HCT116 (cell line): ENCODE results near the gene IFNLR1.

ENCODE experiments used
- CTCF ChIP-seq, 3 experiments: fragments of 200-600 bp in 1 of 3; sonication (generic) in 1 of 3; IDR thresholded peaks in 2 of 3; conservative IDR thresholded peaks in 1 of 3; 2 replicates each; pipeline ENCODE4 v1.5.1; 2012 to 2017; ENCODE audit warnings: low read depth in 2 of 3, low read length in 2 of 3, antibody characterized with exemption in 1 of 3, borderline replicate concordance in 1 of 3, control low read depth in 1 of 3, mild to moderate bottlenecking in 1 of 3, mixed read lengths in 1 of 3, mixed run types in 1 of 3, moderate library complexity in 1 of 3; ENCODE audit not compliant: insufficient read depth in 1 of 3
- EZH2 ChIP-seq: fragments of 200-600 bp; sonication (generic); IDR thresholded peaks from 2 replicates; pipeline ENCODE4 v1.6.1; 2017; ENCODE audit warnings: antibody characterized with exemption, mixed run types
- FOSL1 ChIP-seq: IDR thresholded peaks from 2 replicates; pipeline ENCODE4 v1.6.1; 2012; ENCODE audit warnings: low read depth
- POLR2A ChIP-seq: IDR thresholded peaks from 2 replicates; pipeline ENCODE4 v1.7.0; 2011; ENCODE audit warnings: borderline replicate concordance; ENCODE audit not compliant: insufficient read depth, insufficient read length; ENCODE audit errors: extremely low read depth
- REST ChIP-seq: IDR thresholded peaks from 2 replicates; pipeline ENCODE4 v1.6.1; 2012; ENCODE audit warnings: low read depth
- YY1 ChIP-seq: IDR thresholded peaks from 2 replicates; pipeline ENCODE4 v1.6.1; 2011; ENCODE audit warnings: low read length, low read depth, moderate library complexity, mild to moderate bottlenecking; ENCODE audit not compliant: insufficient replicate concordance; ENCODE audit errors: extremely low read depth
- ZBTB33 ChIP-seq: IDR thresholded peaks from 2 replicates; pipeline ENCODE4 v1.6.1; 2011; ENCODE audit warnings: mild to moderate bottlenecking, low read length, moderate library complexity; ENCODE audit not compliant: insufficient replicate concordance; ENCODE audit errors: extremely low read depth

GRCh38 chr1:24172598-24172997, 14.5 kb downstream of the IFNLR1 start:
- TF ChIP-seq CTCF (IDR thresholded peaks at IDR 0.05 in 2 of 3, conservative IDR thresholded peaks at IDR 0.05 in 1 of 3; ENCODE audit: borderline replicate concordance in 1 of 3, insufficient read depth in 1 of 3, low read depth in 2 of 3, low read length in 2 of 3) (no peak), EZH2 (no peak), FOSL1 (no peak), POLR2A (no peak), REST (no peak), YY1 (no peak), ZBTB33 (no peak)
